ENCODE measurements around the gene SCG5. TPM values are rescaled to one million over a fixed set of nuclear protein-coding genes. Genes with fewer than 3 reads are reported as not detected.

The SCG5 gene
- total RNA-seq, 1 donor from 2014 or later, result 8.4 TPM

DNA sequence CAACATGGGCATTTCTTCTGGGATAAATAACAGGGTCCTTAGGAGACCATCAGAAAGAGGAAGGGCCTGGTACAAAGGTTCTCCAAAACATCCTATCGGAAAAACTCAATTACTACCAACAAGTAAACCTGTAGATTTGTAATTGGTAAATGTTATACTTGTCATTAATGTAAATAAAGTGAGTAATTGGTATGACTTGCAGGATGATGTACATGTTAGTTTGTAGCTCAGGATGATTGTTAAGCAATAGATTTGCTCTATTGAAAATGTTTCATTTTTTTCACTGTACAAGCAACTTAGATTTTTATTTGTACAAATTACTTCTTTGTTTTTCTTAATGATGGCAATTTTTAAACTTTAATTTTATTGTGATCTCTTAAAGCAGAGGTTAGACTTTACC lies 3.8 kb upstream of the SCG5 start:
- Histone ChIP-seq H3K27ac (ENCODE audit: low read depth, low read length) (no peak overlapping the region), H3K9me3 (ENCODE audit: control insufficient read depth in 3 of 3, low read length in 3 of 3) (no peaks in the 10 kb centered on the region), H3K4me1 (ENCODE audit: control insufficient read depth in 3 of 3, insufficient read depth in 3 of 3, low read length in 3 of 3) (peaks cover 0 to 3% (median 0%) of the 10 kb centered on the region in 3 donors), H3K9ac (ENCODE audit: low read depth in 1 of 3, low read length in 3 of 3) (no peak overlapping the region), H3K36me3 (ENCODE audit: control insufficient read depth in 3 of 3, insufficient read depth in 3 of 3, low read length in 3 of 3) (no peaks in the 10 kb centered on the region), H3K4me3 (ENCODE audit: low read length in 3 of 3) (no peak overlapping the region), H3K27me3 (ENCODE audit: control insufficient read depth in 3 of 3, insufficient read depth in 3 of 3, low read length in 3 of 3) (peaks cover 7 to 11% (median 11%) of the 10 kb centered on the region in 3 donors)

DNA sequence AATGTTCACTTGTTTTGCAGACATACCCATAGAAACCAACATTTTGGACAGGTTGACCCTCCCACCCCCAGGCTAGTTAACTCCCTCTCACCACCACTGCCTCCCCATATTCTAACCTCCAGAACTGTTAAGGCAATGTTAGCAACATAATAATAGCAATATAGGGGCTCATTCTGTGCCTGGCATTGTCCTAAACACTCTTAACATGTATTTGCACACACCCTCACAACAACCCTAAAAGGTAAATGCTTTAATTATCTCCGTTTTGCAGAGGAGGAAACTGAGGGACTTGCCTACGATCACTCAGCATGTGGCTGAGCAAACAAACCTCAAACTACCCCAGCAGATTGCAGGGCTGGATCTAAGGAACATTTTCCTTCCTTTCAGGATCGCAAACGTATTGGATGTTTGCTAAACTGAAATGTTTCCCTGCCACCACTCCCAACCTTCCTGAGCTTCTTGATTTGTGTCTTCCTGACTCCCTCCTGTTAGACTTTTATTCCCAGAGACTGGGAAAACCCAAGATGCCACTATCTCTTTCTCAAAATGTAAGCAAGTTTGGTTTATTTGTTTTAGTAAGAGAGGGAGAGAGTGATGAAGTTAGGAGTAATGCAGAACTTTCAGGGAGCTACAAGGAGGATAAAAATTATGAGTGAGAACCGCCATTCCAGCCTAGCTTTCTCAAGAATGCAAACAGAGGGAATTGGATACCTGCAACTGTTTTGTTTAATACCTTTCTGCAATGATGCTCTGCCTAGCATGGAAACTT lies 1.3 kb downstream of the SCG5 start:
- Histone ChIP-seq H3K4me1 (ENCODE audit: control insufficient read depth in 3 of 3, insufficient read depth in 3 of 3, low read length in 3 of 3) (peaks cover 0 to 3% (median 0%) of the 10 kb centered on the region in 3 donors), H3K36me3 (ENCODE audit: control insufficient read depth in 3 of 3, insufficient read depth in 3 of 3, low read length in 3 of 3) (no peaks in the 10 kb centered on the region), H3K9me3 (ENCODE audit: control insufficient read depth in 3 of 3, low read length in 3 of 3) (no peaks in the 10 kb centered on the region), H3K9ac (ENCODE audit: low read depth in 1 of 3, low read length in 3 of 3) (no peak overlapping the region), H3K27ac (ENCODE audit: low read depth, low read length) (no peak overlapping the region), H3K4me3 (ENCODE audit: low read length in 3 of 3) (no peak overlapping the region), H3K27me3 (ENCODE audit: control insufficient read depth in 3 of 3, insufficient read depth in 3 of 3, low read length in 3 of 3) (peaks cover 7 to 18% (median 14%) of the 10 kb centered on the region in 3 donors)

DNA sequence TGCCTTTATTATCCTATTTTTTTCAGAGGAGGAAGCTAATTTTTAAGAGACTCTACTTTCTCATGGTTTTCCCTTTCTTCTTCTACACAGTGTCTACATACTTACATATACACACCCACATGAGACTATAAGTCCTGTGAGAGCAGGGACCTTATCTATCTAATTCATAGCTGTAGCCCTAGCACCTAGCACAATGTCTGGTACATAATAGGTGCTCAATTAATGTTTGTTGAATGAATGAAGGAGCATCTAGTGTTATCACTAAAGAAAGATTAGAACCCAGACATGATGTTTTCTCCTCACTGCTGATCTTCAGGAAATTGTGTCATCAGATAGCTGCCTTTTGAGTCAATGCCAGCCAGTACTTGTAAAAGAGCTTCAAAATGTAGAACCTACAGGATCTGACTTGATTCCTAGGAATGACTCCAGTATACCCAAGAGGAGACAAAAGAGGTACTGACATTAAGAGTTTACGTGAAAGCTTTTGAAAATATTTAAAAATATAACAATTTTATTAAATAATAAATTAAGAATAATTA lies 2.5 kb downstream of the SCG5 start:
- Histone ChIP-seq H3K4me1 (ENCODE audit: control insufficient read depth in 3 of 3, insufficient read depth in 3 of 3, low read length in 3 of 3) (peaks cover 0 to 3% (median 0%) of the 10 kb centered on the region in 3 donors), H3K36me3 (ENCODE audit: control insufficient read depth in 3 of 3, insufficient read depth in 3 of 3, low read length in 3 of 3) (no peaks in the 10 kb centered on the region), H3K4me3 (ENCODE audit: low read length in 3 of 3) (no peak overlapping the region), H3K9me3 (ENCODE audit: control insufficient read depth in 3 of 3, low read length in 3 of 3) (no peaks in the 10 kb centered on the region), H3K9ac (ENCODE audit: low read depth in 1 of 3, low read length in 3 of 3) (no peak overlapping the region), H3K27ac (ENCODE audit: low read depth, low read length) (no peak overlapping the region), H3K27me3 (ENCODE audit: control insufficient read depth in 3 of 3, insufficient read depth in 3 of 3, low read length in 3 of 3) (peaks cover 7 to 18% (median 14%) of the 10 kb centered on the region in 3 donors)

DNA sequence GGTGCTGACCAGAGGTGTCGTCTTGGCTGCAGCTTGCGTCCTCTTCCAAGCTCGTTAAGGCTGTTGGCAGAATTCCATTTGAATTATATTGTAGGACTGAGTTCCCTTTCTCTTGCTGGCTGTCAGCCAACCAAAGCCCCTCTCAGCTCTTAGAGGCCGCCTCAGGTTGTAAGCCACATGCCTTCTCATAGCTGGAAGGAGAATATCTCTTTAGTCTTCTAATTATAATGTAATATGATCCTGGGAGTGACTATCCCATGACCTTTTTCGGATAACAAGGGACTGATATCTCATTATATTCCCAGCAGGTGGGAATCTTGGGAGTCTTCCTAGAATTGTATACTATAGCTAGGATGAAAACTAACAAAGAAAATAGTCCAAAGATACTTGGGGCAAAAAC lies 4.8 kb downstream of the SCG5 start:
- H3K9ac ChIP-seq (ENCODE audit: low read depth in 1 of 3, low read length in 3 of 3), result no peak overlapping the region
- H3K4me1 ChIP-seq (ENCODE audit: control insufficient read depth in 3 of 3, insufficient read depth in 3 of 3, low read length in 3 of 3), result peaks cover 0 to 3% (median 0%) of the 10 kb centered on the region in 3 donors
- no peaks in the 10 kb centered on the region for H3K9me3 ChIP-seq (ENCODE audit: control insufficient read depth in 3 of 3, low read length in 3 of 3)
- no peak overlapping the region for H3K4me3 ChIP-seq (ENCODE audit: low read length in 3 of 3)
- H3K27ac ChIP-seq (ENCODE audit: low read depth, low read length), result no peak overlapping the region
- H3K27me3 ChIP-seq (ENCODE audit: control insufficient read depth in 3 of 3, insufficient read depth in 3 of 3, low read length in 3 of 3), result peaks cover 6 to 16% (median 12%) of the 10 kb centered on the region in 3 donors
- no peaks in the 10 kb centered on the region for H3K36me3 ChIP-seq (ENCODE audit: control insufficient read depth in 3 of 3, insufficient read depth in 3 of 3, low read length in 3 of 3)

DNA sequence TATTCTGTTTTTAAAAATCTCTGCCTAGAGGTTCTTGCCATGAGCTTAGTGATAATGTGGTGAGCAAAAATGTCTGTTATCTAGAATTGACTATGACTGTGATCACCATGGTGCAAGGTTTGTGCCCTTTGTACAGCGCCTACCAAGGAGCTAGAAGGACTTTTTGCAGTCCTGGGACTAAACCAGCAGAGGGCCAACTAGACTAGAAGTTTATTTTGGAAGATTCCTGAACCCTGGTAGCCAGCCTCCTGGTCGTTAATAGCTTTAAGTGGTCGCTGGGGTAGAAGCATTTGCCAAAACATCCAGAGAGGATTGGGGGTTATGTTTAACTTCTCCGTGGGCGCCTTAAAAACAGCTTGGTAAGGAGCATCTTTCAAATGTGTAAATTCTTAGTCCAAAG lies 7.8 kb downstream of the SCG5 start:
- H3K36me3 ChIP-seq (ENCODE audit: control insufficient read depth in 3 of 3, insufficient read depth in 3 of 3, low read length in 3 of 3), result no peaks in the 10 kb centered on the region
- H3K4me1 ChIP-seq (ENCODE audit: control insufficient read depth in 3 of 3, insufficient read depth in 3 of 3, low read length in 3 of 3), result no peaks in the 10 kb centered on the region
- no peak overlapping the region for H3K4me3 ChIP-seq (ENCODE audit: low read length in 3 of 3)
- H3K27me3 ChIP-seq (ENCODE audit: control insufficient read depth in 3 of 3, insufficient read depth in 3 of 3, low read length in 3 of 3), result no peaks in the 10 kb centered on the region
- no peaks in the 10 kb centered on the region for H3K9me3 ChIP-seq (ENCODE audit: control insufficient read depth in 3 of 3, low read length in 3 of 3)
- no peak overlapping the region for H3K27ac ChIP-seq (ENCODE audit: low read depth, low read length)
- no peak overlapping the region for H3K9ac ChIP-seq (ENCODE audit: low read depth in 1 of 3, low read length in 3 of 3)

DNA sequence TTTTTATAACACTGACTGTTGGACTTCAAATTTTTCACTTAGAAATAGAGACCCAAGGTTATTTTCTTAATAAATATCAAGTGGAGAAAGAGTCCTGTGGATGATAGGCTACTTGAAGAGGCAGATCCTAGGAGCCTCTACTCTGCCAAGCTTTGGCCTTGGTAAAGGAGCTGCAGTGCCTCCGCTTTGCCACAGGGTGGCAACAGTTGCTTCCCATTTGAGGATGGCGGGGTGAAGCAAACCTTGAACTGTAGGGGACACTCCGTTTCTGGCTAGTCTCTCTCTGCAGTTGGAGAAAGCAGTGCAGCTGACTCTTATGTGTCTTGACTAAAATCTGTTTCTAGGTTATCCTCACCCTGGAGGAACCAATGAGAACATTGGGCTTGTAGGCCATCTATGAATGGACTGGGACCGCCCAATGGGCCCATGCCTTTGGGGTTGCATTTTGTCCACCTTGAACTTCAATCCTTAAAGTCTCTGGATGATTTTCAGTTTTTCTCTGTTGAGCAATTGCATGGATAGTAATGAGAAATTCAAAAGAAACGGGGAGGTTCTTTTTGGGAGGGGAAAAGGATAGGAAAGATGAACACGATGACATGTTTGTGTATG lies 9.8 kb downstream of the SCG5 start:
- Histone ChIP-seq H3K27ac (ENCODE audit: low read depth, low read length) (no peak overlapping the region), H3K4me3 (ENCODE audit: low read length in 3 of 3) (no peak overlapping the region), H3K27me3 (ENCODE audit: control insufficient read depth in 3 of 3, insufficient read depth in 3 of 3, low read length in 3 of 3) (no peaks in the 10 kb centered on the region), H3K36me3 (ENCODE audit: control insufficient read depth in 3 of 3, insufficient read depth in 3 of 3, low read length in 3 of 3) (no peaks in the 10 kb centered on the region), H3K9ac (ENCODE audit: low read depth in 1 of 3, low read length in 3 of 3) (no peak overlapping the region), H3K9me3 (ENCODE audit: control insufficient read depth in 3 of 3, low read length in 3 of 3) (no peaks in the 10 kb centered on the region), H3K4me1 (ENCODE audit: control insufficient read depth in 3 of 3, insufficient read depth in 3 of 3, low read length in 3 of 3) (no peaks in the 10 kb centered on the region)

DNA sequence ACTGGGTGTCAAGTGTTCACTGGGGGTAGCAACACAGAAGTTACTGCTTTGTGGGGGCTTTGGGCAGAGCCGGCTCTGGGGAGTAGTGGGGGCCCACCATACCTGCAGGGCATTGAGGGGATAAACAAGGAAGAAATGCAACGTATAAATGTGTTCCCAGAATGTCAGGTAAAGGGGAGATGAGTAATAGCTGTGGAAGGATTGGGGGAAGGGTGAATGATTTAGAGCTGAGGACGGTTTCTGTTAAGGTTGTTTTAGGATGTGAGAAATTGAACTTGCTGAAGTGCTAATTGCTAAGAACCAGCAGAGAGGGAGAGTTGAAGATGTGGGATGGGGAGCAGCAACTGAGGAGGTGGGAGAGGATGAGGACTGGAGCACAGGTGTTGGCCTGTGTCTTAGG lies 10.7 kb downstream of the SCG5 start:
- no peaks in the 10 kb centered on the region for H3K36me3 ChIP-seq (ENCODE audit: control insufficient read depth in 3 of 3, insufficient read depth in 3 of 3, low read length in 3 of 3)
- H3K4me1 ChIP-seq (ENCODE audit: control insufficient read depth in 3 of 3, insufficient read depth in 3 of 3, low read length in 3 of 3), result no peaks in the 10 kb centered on the region
- no peaks in the 10 kb centered on the region for H3K27me3 ChIP-seq (ENCODE audit: control insufficient read depth in 3 of 3, insufficient read depth in 3 of 3, low read length in 3 of 3)
- H3K9ac ChIP-seq (ENCODE audit: low read depth in 1 of 3, low read length in 3 of 3), result no peak overlapping the region
- H3K27ac ChIP-seq (ENCODE audit: low read depth, low read length), result no peak overlapping the region
- no peak overlapping the region for H3K4me3 ChIP-seq (ENCODE audit: low read length in 3 of 3)
- H3K9me3 ChIP-seq (ENCODE audit: control insufficient read depth in 3 of 3, low read length in 3 of 3), result no peaks in the 10 kb centered on the region

DNA sequence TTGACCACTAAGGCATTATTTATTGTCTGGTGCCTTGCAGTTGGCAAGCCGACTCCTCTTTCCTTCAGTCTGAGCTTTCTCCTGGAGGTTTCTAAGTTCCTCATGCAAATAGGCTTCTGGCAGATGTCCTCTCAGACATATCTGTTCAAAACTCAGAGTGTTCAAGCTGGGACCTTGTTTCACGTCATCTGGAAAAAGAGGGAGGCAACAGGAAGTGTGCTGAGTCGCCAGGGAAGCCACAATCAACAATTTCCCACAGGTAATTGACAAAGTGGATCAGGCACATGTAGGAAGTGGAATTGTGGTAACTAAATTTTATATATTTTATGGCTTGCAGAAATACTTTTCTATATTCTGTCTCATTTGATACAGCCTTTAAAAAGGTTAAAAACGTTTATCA lies 14.6 kb downstream of the SCG5 start:
- Histone ChIP-seq H3K27me3 (ENCODE audit: control insufficient read depth in 3 of 3, insufficient read depth in 3 of 3, low read length in 3 of 3) (no peaks in the 10 kb centered on the region), H3K27ac (ENCODE audit: low read depth, low read length) (no peak overlapping the region), H3K9me3 (ENCODE audit: control insufficient read depth in 3 of 3, low read length in 3 of 3) (no peaks in the 10 kb centered on the region), H3K9ac (ENCODE audit: low read depth in 1 of 3, low read length in 3 of 3) (no peak overlapping the region), H3K4me1 (ENCODE audit: control insufficient read depth in 3 of 3, insufficient read depth in 3 of 3, low read length in 3 of 3) (peaks cover 16 to 17% (median 16%) of the 10 kb centered on the region in 3 donors), H3K36me3 (ENCODE audit: control insufficient read depth in 3 of 3, insufficient read depth in 3 of 3, low read length in 3 of 3) (no peaks in the 10 kb centered on the region), H3K4me3 (ENCODE audit: low read length in 3 of 3) (no peak overlapping the region)

DNA sequence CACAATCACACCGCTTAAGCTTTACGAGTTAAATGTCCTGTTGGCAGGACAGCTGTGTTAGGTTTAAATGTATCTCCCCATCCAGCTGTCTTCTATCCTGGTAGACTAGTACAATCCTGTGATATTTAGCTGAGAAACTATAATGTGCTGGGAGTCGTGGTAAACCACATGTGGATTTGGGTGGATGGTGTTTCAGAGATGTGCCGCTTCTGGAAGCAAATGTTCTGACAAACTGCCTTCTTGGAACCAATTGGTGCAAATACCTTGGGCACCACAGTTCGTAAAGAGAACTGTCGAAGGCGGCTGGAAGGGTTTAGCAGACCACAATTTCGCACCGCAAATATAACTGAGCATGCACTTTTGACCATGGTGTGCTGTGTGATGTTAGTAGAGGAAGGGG lies 15.0 kb downstream of the SCG5 start:
- no peak overlapping the region for H3K27ac ChIP-seq (ENCODE audit: low read depth, low read length)
- no peak overlapping the region for H3K9ac ChIP-seq (ENCODE audit: low read depth in 1 of 3, low read length in 3 of 3)
- no peak overlapping the region for H3K4me3 ChIP-seq (ENCODE audit: low read length in 3 of 3)
- no peaks in the 10 kb centered on the region for H3K27me3 ChIP-seq (ENCODE audit: control insufficient read depth in 3 of 3, insufficient read depth in 3 of 3, low read length in 3 of 3)
- no peaks in the 10 kb centered on the region for H3K9me3 ChIP-seq (ENCODE audit: control insufficient read depth in 3 of 3, low read length in 3 of 3)
- peaks cover 16 to 17% (median 16%) of the 10 kb centered on the region in 3 donors for H3K4me1 ChIP-seq (ENCODE audit: control insufficient read depth in 3 of 3, insufficient read depth in 3 of 3, low read length in 3 of 3)
- H3K36me3 ChIP-seq (ENCODE audit: control insufficient read depth in 3 of 3, insufficient read depth in 3 of 3, low read length in 3 of 3), result no peaks in the 10 kb centered on the region

DNA sequence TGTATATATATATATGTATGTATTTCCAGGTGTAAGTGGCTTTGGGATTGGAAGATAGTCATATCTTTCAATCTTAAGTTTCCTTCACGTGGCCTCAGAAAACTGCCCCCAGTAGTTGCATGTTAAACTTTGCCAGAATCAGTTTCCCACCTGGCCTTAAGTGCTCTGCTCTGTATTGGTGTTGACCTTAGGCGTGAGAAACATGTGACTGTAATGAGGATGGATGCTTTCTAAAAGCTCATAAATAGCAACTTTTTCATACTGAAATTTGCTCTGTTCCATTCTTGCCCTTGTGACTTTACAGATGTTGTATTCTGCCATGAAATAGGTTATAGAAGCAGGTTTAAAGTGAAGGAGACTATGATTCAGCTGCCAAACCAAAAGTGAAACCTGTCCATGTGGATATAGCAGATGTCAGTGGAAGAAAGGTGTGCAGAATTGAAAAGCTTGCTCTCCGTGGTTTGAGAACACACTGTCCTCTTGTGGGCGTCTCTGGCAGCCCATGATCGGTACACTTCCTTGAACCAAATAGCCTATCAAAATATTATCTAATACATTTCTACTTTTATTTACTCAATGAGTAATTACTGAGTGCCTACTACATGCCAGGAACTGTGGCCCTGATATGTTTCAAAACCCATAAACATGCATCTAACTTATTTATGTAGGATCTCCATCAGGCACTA lies 15.8 kb downstream of the SCG5 start:
- peaks cover 16 to 17% (median 16%) of the 10 kb centered on the region in 3 donors for H3K4me1 ChIP-seq (ENCODE audit: control insufficient read depth in 3 of 3, insufficient read depth in 3 of 3, low read length in 3 of 3)

More for the DNA sequence above, 15.8 kb downstream of the SCG5 start:
- H3K9me3 ChIP-seq (ENCODE audit: control insufficient read depth in 3 of 3, low read length in 3 of 3), result no peaks in the 10 kb centered on the region
- H3K4me3 ChIP-seq (ENCODE audit: low read length in 3 of 3), result no peak overlapping the region
- H3K36me3 ChIP-seq (ENCODE audit: control insufficient read depth in 3 of 3, insufficient read depth in 3 of 3, low read length in 3 of 3), result no peaks in the 10 kb centered on the region
- no peak overlapping the region for H3K27ac ChIP-seq (ENCODE audit: low read depth, low read length)
- H3K9ac ChIP-seq (ENCODE audit: low read depth in 1 of 3, low read length in 3 of 3), result no peak overlapping the region
- H3K27me3 ChIP-seq (ENCODE audit: control insufficient read depth in 3 of 3, insufficient read depth in 3 of 3, low read length in 3 of 3), result no peaks in the 10 kb centered on the region
